HG02973 (cell line): ENCODE data around the gene EME2.

ENCODE experiments used
- ATAC-seq: cut with Tn5 transposase; IDR thresholded peaks from one replicate; pipeline ENCODE4 v1.9.1; 2021; ENCODE audit warnings: moderate library complexity; ENCODE audit not compliant: unreplicated experiment

Gene EME2

GRCh38 chr16:1745181-1745899, 27.3 kb upstream of the EME2 start:
- no peak for ATAC-seq

GRCh38 chr16:1745900-1746692, 26.5 kb upstream of the EME2 start:
- no peak for ATAC-seq

GRCh38 chr16:1746693-1747195, 25.9 kb upstream of the EME2 start:
- no peak for ATAC-seq

- no peak for ATAC-seq
Observed at GRCh38 chr16:1747934-1748333, 24.7 kb upstream of the EME2 start.

- no peak for ATAC-seq
Observed at GRCh38 chr16:1749152-1750117, 23.2 kb upstream of the EME2 start.

- ATAC-seq = no peak
Observed at GRCh38 chr16:1751946-1752345, 20.7 kb upstream of the EME2 start.

- no peak for ATAC-seq
Observed at GRCh38 chr16:1752853-1753252, 19.8 kb upstream of the EME2 start.

GRCh38 chr16:1754204-1754603, 18.4 kb upstream of the EME2 start:
- no peak for ATAC-seq

- ATAC-seq = no peak
Observed at GRCh38 chr16:1757714-1758461, 14.7 kb upstream of the EME2 start.

GRCh38 chr16:1758923-1759322, 13.7 kb upstream of the EME2 start:
- no peak for ATAC-seq

- no peak for ATAC-seq
Observed at GRCh38 chr16:1759511-1759910, 13.1 kb upstream of the EME2 start.

GRCh38 chr16:1760911-1761310, 11.7 kb upstream of the EME2 start:
- ATAC-seq = no peak

- ATAC-seq = no peak
Observed at GRCh38 chr16:1761751-1762150, 10.9 kb upstream of the EME2 start.

GRCh38 chr16:1762196-1762878, 10.3 kb upstream of the EME2 start:
- no peak for ATAC-seq

- no peak for ATAC-seq
Observed at GRCh38 chr16:1762879-1763520, 9.6 kb upstream of the EME2 start.

GRCh38 chr16:1763521-1764511, 8.8 kb upstream of the EME2 start:
- no peak for ATAC-seq

- no peak for ATAC-seq
Observed at GRCh38 chr16:1764971-1765370, 7.6 kb upstream of the EME2 start.

GRCh38 chr16:1765826-1766225, 6.8 kb upstream of the EME2 start:
- no peak for ATAC-seq
